GM19324 (cell line): ENCODE data around the gene RARRES1.

Experiments
- ATAC-seq: cut with Tn5 transposase; IDR thresholded peaks from one replicate; pipeline ENCODE4 v1.9.1; 2021; ENCODE audit warnings: mild to moderate bottlenecking, moderate library complexity; ENCODE audit not compliant: unreplicated experiment, low FRiP score

The RARRES1 gene

GRCh38 chr3:158766364-158766763 lies 34.1 kb upstream of the RARRES1 start:
- no peak for ATAC-seq

DNA sequence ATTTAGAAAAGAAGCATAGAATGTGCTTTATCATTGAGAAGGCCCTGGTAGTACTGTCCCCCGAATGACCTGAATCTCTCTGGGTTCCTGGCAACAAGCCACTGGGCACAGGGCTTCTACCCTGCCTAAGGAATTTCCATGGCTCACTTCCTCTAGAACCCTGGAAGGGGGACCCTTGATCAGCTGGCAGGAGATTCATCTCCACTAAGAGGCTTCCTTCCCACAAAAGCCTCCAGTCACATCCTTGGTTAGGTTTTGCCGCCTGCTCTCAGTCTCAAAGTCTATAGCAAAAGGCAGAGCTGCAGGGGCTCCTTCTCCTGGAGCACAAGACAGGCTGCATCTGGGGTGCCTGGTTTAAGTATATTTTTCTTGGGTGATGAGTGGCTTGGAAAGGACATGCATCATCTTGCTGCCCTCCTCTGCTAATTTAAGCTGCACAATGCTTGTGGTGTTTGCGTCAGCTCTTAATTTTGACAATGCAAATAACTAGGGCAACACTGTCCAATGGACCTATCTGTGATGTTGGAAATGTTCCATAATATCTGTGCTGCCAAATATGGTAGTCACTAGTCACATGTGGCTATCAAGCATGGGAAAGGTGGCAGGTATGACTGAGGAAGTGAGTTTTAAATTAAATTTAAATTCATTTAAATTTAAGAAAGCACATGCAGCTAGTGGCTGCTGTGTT lies 33.4 kb upstream of the RARRES1 start:
- no peak for ATAC-seq

DNA sequence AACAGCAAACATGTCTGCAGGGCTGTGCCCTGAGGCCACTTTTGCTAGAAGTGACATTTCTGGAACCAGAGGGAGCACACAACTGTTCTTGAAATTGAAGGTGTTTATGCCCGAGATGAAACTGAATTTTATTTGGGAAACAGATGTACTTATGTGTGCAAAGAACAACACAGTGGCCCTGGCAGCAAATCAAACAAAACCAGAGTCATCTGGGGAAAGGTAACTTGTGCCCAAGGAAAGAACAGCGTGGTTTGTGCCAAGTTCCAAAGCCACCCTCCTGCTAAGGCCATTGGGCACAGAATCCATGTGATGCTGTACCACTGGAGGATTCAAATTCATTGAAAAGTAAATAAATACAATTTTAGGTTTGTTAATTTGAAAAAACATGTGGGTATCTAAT lies 31.2 kb upstream of the RARRES1 start:
- no peak for ATAC-seq

- ATAC-seq: no peak
Measured at GRCh38 chr3:158762701-158763100, 30.4 kb upstream of the RARRES1 start.

GRCh38 chr3:158761350-158761749 lies 29.1 kb upstream of the RARRES1 start:
- ATAC-seq: no peak

DNA sequence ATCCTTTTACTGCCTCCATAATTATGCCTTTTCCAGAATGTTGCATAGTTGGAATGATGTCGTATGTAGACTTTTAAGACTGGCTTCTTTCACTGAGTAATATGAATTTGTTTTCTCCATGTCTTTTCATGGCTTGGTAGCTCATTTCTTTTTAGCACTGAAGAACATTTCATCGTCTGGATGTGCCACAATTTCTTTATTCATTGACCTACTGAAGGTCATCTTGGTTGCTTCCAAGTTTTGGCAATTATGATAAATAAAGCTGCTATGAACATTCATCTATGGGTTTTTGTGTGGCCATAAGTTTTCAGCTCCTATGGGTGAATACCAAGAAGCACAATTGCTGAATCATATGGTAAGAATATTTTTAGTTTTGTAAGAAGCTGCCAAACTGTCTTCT lies 23.2 kb upstream of the RARRES1 start:
- ATAC-seq: no peak

DNA sequence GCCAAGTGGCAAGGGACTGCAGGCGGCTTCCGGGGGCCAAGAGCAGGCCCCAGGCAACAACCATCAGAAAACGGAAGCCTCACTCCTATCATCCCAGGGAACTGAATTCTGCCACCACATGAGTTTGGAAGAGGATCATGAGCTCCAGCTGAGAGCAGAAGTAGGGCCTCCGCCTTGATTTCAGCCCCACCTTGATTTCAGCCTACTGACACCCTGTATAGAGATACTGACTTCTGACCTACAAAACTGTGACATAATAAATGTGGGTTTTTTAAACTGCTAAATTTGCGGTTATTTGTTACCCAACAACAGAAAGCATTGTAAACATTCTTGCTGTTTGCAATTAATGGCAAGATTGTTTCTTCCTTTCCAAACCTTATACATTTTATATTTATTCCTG lies 21.6 kb upstream of the RARRES1 start:
- no peak for ATAC-seq

- ATAC-seq: no peak
Measured at GRCh38 chr3:158751316-158751715, 19.1 kb upstream of the RARRES1 start.

GRCh38 chr3:158750016-158750415 lies 17.8 kb upstream of the RARRES1 start:
- no peak for ATAC-seq

DNA sequence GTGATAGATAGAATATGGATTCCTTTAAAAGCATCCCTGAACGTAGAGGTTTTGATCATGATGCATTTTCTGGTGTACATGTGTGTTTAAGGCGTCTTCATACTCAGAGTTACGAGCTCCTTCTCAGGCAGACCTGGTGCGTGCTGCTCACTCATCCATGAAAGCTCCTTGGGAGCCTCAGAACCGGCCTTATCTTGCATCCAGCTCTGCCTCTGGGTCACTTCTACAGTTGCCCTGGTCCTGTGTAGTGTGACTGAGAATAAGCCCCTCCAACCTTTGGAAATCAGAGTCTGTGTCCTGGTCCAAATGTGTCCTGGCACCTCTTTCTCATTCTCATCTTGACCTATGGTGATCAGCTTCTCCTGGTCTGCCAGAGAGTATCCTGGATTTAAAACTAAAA lies 17.3 kb upstream of the RARRES1 start:
- ATAC-seq: no peak

GRCh38 chr3:158748237-158748828 lies 16.1 kb upstream of the RARRES1 start:
- no peak for ATAC-seq

GRCh38 chr3:158747417-158747816 lies 15.2 kb upstream of the RARRES1 start:
- no peak for ATAC-seq

GRCh38 chr3:158745551-158745950 lies 13.3 kb upstream of the RARRES1 start:
- ATAC-seq: no peak

- no peak for ATAC-seq
Measured at GRCh38 chr3:158744567-158745288, 12.5 kb upstream of the RARRES1 start.

GRCh38 chr3:158743664-158744566 lies 11.7 kb upstream of the RARRES1 start:
- ATAC-seq: no peak

DNA sequence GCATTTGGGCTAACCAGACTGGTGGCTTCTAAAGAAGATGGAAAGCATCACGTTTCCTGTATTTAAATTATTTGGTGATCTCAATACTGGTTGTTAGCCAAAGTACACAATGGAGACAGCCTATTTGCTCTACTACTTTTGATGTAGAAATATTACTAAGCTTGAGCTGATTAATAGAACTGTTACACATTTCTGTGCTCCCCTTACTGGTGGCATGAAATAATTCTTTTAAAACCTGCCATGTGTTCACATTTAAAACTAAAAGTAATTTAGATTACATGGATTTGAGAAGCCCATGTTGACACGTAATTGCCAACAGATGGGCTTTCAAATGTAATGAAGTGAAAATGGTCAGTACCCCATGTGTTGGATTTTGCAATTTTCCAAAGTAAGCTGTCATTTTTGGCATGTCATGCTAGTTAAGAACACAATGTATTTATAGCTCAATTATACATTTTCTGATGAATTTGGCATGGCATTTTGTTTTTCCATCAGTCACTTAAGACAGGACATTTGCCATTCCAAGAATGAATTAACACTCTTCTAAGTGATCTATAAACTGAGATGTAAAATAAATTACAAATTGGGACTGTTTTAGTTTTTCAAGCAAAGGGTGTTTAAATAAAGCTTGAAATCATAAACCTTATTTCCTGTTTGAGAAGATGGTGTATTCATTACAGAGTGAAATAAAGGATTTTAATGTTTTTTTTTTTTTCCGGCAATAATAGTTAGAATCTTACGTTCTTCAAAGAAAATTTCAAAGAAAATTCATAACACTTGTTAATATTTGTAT lies 10.8 kb upstream of the RARRES1 start:
- ATAC-seq: no peak

DNA sequence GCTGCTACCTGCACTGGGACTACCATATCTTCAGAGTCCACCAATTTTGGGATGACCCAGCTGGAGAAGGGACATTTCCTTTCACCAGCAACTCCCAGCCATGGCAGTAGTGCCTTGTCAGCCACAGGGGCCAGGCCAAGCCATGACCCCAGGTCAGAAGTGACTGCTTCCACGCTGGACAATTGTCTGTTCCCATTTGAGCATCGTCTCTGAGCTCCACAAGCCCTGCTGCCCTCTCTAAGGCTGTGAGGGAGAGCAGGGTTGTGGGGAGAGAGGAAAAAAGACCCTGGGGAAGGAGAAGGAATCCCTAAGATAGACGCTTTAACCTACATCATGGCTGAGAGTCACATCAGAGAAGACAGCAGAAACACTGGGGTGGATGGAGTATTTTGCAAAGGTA lies 7.4 kb upstream of the RARRES1 start:
- no peak for ATAC-seq

GRCh38 chr3:158739078-158739477 lies 6.8 kb upstream of the RARRES1 start:
- ATAC-seq: no peak

- no peak for ATAC-seq
Measured at GRCh38 chr3:158738653-158739052, 6.4 kb upstream of the RARRES1 start.

DNA sequence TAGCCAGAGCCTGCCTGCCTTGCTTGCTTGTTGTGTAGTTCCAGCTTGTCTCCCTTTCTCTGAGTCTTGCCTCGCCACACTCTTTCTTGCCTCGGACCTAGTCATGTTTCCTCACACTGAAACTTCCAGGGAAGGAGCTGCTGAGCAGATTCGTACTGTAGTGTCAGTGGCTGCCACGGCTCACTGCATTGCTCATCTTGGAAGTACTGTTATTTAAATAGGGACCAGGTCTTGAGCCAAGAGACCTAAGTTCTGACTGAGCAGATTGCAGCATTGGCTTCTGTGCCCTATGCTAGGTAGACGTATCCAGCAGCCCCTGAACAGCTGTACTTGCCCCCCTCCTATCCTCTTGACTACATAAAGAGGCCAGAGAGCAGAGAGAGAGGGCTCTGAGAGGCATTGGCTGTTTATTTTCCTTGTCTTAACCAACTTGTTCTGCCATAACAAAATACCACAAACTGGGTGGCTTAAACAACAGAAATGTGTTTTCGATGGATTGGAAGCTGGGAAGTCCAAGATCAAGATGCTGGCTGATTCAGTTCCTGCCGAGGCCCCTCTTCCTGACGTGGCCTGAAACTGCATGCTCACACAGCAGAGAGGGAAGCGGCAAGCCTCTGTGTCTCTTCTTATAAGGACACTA lies 5.8 kb upstream of the RARRES1 start:
- no peak for ATAC-seq
